ENCODE data around the gene CARHSP1. TPM values are rescaled to one million over a fixed set of nuclear protein-coding genes. Genes with fewer than 3 reads are reported as not detected.
A peak's percentile ranks its signal among the peaks of the same experiment; 100 is the strongest.

CARHSP1 gene
- total RNA-seq, 1 donor from 2014 or later = 23.9 TPM

GRCh38 chr16:8892101-8892575 lies 23.3 kb upstream of the CARHSP1 start:
- no peak for DNase-seq
- Histone ChIP-seq H3K9me3 (replicated peaks) (no peaks in the 10 kb centered on the region), H3K27ac (replicated peaks) (no peak overlapping the region), H3K27me3 (ENCODE audit: low read depth) (no peaks in the 10 kb centered on the region), H3K4me3 (no peak overlapping the region), H3K36me3 (peaks cover 72% of the 10 kb centered on the region), H3K4me1 (peaks cover 37% of the 10 kb centered on the region)
- intact Hi-C loops (cut with micrococcal nuclease) = no loop called here
- no peak for TF ChIP-seq CTCF (IDR thresholded peaks at IDR 0.05; ENCODE audit: borderline replicate concordance)

GRCh38 chr16:8890549-8890921 lies 21.7 kb upstream of the CARHSP1 start:
- H3K9me3 ChIP-seq (replicated peaks) = no peaks in the 10 kb centered on the region
- no peak overlapping the region for H3K4me3 ChIP-seq
- intact Hi-C loops (cut with micrococcal nuclease) = no loop called here
- H3K36me3 ChIP-seq = peaks cover 56% of the 10 kb centered on the region
- H3K4me1 ChIP-seq = peaks cover 48% of the 10 kb centered on the region
- TF ChIP-seq CTCF (IDR thresholded peaks at IDR 0.05; ENCODE audit: borderline replicate concordance) = no peak
- no peak overlapping the region for H3K27ac ChIP-seq (replicated peaks)
- no peaks in the 10 kb centered on the region for H3K27me3 ChIP-seq (ENCODE audit: low read depth)
- no peak for DNase-seq

GRCh38 chr16:8889893-8890548 lies 21.2 kb upstream of the CARHSP1 start:
- intact Hi-C loops (cut with micrococcal nuclease) = loop anchor here (10.0 kb wide), 1 partner anchor 235 kb away; no protein-coding TSS in a partner anchor
- TF ChIP-seq CTCF (IDR thresholded peaks at IDR 0.05; ENCODE audit: borderline replicate concordance) = no peak
- Histone ChIP-seq H3K9me3 (replicated peaks) (no peaks in the 10 kb centered on the region), H3K4me1 (peaks cover 52% of the 10 kb centered on the region), H3K27me3 (ENCODE audit: low read depth) (no peaks in the 10 kb centered on the region), H3K27ac (replicated peaks) (no peak overlapping the region), H3K4me3 (no peak overlapping the region), H3K36me3 (peaks cover 50% of the 10 kb centered on the region)
- no peak for DNase-seq

GRCh38 chr16:8888951-8889892 lies 20.4 kb upstream of the CARHSP1 start:
- TF ChIP-seq CTCF (IDR thresholded peaks at IDR 0.05; ENCODE audit: borderline replicate concordance) = no peak
- intact Hi-C loops (cut with micrococcal nuclease) = loop anchor here (10.0 kb wide), 1 partner anchor 234 kb away; no protein-coding TSS in a partner anchor
- no peak for DNase-seq
- Histone ChIP-seq H3K27ac (replicated peaks) (no peak overlapping the region), H3K4me3 (no peak overlapping the region), H3K36me3 (peaks cover 42% of the 10 kb centered on the region), H3K4me1 (peaks cover 52% of the 10 kb centered on the region), H3K9me3 (replicated peaks) (no peaks in the 10 kb centered on the region), H3K27me3 (ENCODE audit: low read depth) (no peaks in the 10 kb centered on the region)

GRCh38 chr16:8887952-8888560 lies 19.2 kb upstream of the CARHSP1 start:
- Histone ChIP-seq H3K4me3 (no peak overlapping the region), H3K36me3 (peaks cover 31% of the 10 kb centered on the region), H3K27me3 (ENCODE audit: low read depth) (peaks cover 4% of the 10 kb centered on the region), H3K27ac (replicated peaks) (peak overlapping the region; percentile 38), H3K9me3 (replicated peaks) (no peaks in the 10 kb centered on the region), H3K4me1 (peaks cover 42% of the 10 kb centered on the region)
- DNase-seq = peak; percentile 85
- TF ChIP-seq CTCF (IDR thresholded peaks at IDR 0.05; ENCODE audit: borderline replicate concordance) = no peak
- intact Hi-C loops (cut with micrococcal nuclease) = loop anchor here (10.0 kb wide), 1 partner anchor 233 kb away; no protein-coding TSS in a partner anchor
